GM12878 (cell line): ENCODE results near the gene OCA2.

ENCODE experiments used
- DPF2 ChIP-seq: fragments of 450-650 bp; IDR thresholded peaks from 2 replicates; pipeline ENCODE4 v1.6.1; 2017; ENCODE audit warnings: mild to moderate bottlenecking
- ETV6 ChIP-seq, 2 experiments: fragments of 450-650 bp in 1 of 2; IDR thresholded peaks in 1 of 2; conservative IDR thresholded peaks in 1 of 2; 2 replicates each; pipeline ENCODE4 v1.6.1; 2014; ENCODE audit warnings: antibody characterized with exemption in 1 of 2, borderline replicate concordance in 1 of 2, low read depth in 1 of 2, mild to moderate bottlenecking in 1 of 2, moderate library complexity in 1 of 2
- PAX8 ChIP-seq: fragments of 450-650 bp; IDR thresholded peaks from 2 replicates; pipeline ENCODE4 v1.6.1; 2017; ENCODE audit warnings: mild to moderate bottlenecking, moderate library complexity
- POLR2AphosphoS5 ChIP-seq: IDR thresholded peaks from 2 replicates; pipeline ENCODE4 v1.6.1; 2011; ENCODE audit warnings: mild to moderate bottlenecking, low read length, inconsistent platforms
- SIX5 ChIP-seq: IDR thresholded peaks from 2 replicates; pipeline ENCODE4 v1.6.1; 2011; ENCODE audit warnings: mild to moderate bottlenecking, low read depth, low read length, moderate library complexity; ENCODE audit not compliant: severe bottlenecking
- SMAD1 ChIP-seq: fragments of 450-650 bp; IDR thresholded peaks from 2 replicates; pipeline ENCODE4 v1.6.1; 2018; ENCODE audit warnings: mild to moderate bottlenecking, low read depth; ENCODE audit not compliant: partially characterized antibody
- TF ChIP-seq, protein P1 (sequence below), 3 experiments: IDR thresholded peaks in 2 of 3; conservative IDR thresholded peaks in 1 of 3; 2 replicates each; pipeline ENCODE4 v1.5.1; 2011; ENCODE audit warnings: low read depth in 3 of 3, low read length in 3 of 3, mild to moderate bottlenecking in 3 of 3, control low read depth in 2 of 3, moderate library complexity in 2 of 3, inconsistent platforms in 1 of 3, mixed read lengths in 1 of 3; ENCODE audit not compliant: control insufficient read depth in 2 of 3, insufficient read depth in 1 of 3; ENCODE audit errors: extremely low read depth in 1 of 3
- TF ChIP-seq, protein P2 (sequence below): fragments of 450-650 bp; IDR thresholded peaks from 2 replicates; pipeline ENCODE4 v1.6.1; 2017; ENCODE audit warnings: borderline replicate concordance
- TF ChIP-seq, protein P3 (sequence below): fragments of 450-650 bp; IDR thresholded peaks from 2 replicates; pipeline ENCODE4 v1.6.1; 2018; ENCODE audit warnings: mild to moderate bottlenecking, low read depth, moderate library complexity; ENCODE audit not compliant: partially characterized antibody

DNA sequence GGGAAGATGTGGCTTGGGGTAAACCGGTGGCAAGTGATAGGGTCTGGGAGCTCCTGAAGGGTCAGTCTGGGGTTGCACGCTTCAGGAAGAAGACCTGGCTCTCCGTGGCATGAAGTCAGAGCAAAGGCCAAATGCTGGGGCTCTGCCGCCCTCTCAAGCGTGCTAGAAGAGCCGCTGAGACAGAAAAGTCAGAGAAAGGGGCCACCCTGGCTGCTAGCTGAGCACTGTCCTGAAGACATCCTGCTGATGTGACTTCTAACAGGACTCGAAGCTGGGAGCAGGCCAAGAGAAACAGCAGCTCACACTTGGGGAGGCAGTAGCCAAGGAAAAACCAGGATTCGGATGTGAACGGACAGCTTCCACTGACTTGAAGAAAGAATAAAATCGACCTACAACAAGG, 270.4 kb downstream of the OCA2 start:
- TF ChIP-seq DPF2 (no peak), POLR2AphosphoS5 (no peak), SIX5 (no peak), SMAD1 (no peak), ETV6 (conservative IDR thresholded peaks at IDR 0.05 in 1 of 2, IDR thresholded peaks at IDR 0.05 in 1 of 2; ENCODE audit: borderline replicate concordance in 1 of 2, low read depth in 1 of 2) (no peak), PAX8 (no peak)
- TF ChIP-seq, protein P1, sequence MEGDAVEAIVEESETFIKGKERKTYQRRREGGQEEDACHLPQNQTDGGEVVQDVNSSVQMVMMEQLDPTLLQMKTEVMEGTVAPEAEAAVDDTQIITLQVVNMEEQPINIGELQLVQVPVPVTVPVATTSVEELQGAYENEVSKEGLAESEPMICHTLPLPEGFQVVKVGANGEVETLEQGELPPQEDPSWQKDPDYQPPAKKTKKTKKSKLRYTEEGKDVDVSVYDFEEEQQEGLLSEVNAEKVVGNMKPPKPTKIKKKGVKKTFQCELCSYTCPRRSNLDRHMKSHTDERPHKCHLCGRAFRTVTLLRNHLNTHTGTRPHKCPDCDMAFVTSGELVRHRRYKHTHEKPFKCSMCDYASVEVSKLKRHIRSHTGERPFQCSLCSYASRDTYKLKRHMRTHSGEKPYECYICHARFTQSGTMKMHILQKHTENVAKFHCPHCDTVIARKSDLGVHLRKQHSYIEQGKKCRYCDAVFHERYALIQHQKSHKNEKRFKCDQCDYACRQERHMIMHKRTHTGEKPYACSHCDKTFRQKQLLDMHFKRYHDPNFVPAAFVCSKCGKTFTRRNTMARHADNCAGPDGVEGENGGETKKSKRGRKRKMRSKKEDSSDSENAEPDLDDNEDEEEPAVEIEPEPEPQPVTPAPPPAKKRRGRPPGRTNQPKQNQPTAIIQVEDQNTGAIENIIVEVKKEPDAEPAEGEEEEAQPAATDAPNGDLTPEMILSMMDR (IDR thresholded peaks at IDR 0.05 in 2 of 3, conservative IDR thresholded peaks at IDR 0.05 in 1 of 3; ENCODE audit: control insufficient read depth in 2 of 3, extremely low read depth in 1 of 3, insufficient read depth in 1 of 3, low read depth in 3 of 3, low read length in 3 of 3): no peak
- TF ChIP-seq, protein P2, sequence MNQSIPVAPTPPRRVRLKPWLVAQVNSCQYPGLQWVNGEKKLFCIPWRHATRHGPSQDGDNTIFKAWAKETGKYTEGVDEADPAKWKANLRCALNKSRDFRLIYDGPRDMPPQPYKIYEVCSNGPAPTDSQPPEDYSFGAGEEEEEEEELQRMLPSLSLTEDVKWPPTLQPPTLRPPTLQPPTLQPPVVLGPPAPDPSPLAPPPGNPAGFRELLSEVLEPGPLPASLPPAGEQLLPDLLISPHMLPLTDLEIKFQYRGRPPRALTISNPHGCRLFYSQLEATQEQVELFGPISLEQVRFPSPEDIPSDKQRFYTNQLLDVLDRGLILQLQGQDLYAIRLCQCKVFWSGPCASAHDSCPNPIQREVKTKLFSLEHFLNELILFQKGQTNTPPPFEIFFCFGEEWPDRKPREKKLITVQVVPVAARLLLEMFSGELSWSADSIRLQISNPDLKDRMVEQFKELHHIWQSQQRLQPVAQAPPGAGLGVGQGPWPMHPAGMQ: no peak
- TF ChIP-seq, protein P3, sequence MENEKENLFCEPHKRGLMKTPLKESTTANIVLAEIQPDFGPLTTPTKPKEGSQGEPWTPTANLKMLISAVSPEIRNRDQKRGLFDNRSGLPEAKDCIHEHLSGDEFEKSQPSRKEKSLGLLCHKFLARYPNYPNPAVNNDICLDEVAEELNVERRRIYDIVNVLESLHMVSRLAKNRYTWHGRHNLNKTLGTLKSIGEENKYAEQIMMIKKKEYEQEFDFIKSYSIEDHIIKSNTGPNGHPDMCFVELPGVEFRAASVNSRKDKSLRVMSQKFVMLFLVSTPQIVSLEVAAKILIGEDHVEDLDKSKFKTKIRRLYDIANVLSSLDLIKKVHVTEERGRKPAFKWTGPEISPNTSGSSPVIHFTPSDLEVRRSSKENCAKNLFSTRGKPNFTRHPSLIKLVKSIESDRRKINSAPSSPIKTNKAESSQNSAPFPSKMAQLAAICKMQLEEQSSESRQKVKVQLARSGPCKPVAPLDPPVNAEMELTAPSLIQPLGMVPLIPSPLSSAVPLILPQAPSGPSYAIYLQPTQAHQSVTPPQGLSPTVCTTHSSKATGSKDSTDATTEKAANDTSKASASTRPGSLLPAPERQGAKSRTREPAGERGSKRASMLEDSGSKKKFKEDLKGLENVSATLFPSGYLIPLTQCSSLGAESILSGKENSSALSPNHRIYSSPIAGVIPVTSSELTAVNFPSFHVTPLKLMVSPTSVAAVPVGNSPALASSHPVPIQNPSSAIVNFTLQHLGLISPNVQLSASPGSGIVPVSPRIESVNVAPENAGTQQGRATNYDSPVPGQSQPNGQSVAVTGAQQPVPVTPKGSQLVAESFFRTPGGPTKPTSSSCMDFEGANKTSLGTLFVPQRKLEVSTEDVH: no peak
